Hematopoietic multipotent progenitor cell treated with erythropoietin and hydrocortisone succinate and interleukin-3 and kit ligand, for 17 days (in vitro differentiated cells): Measurements from ENCODE around the gene PSAP.

Experiments
- DNase-seq: peaks from one replicate; pipeline ENCODE4 v3.0.0-alpha.2; 2015; ENCODE audit warnings: low spot score

PSAP gene

DNA sequence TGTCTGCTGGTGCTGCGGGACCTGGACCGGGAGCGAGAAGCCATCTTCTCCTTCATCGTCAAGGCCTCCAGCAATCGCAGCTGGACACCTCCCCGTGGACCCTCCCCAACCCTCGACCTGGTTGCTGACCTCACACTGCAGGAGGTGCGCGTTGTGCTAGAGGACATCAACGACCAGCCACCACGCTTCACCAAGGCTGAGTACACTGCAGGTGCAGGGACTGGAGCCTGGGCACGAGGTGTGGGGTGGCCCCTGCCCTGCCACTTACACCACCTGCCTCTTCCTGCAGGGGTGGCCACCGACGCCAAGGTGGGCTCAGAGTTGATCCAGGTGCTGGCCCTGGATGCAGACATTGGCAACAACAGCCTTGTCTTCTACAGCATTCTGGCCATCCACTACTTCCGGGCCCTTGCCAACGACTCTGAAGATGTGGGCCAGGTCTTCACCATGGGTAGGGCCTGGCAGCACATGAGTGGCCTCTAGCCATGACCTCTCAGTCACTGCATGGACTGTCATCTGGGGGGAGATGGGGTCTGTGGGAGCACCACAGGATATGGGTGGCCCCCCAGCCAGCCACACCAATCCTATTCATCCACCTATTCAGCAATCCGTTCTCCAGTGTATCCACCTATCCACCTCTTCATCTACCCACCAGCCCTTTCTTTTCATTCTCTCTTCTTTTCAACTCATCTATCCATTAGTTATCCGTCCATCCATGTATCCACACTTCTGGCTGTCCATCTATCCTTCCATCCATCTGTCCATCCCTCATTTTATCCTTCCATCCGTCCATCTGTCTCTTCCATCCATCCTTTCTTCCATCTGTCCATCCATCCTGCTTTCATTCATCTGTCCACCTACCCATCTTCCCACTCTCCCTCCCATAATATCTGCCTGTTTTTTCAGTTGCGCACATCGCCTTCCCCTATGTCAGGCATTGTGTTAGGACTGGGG, 43.2 kb downstream of the PSAP start:
- no peak for DNase-seq

DNA sequence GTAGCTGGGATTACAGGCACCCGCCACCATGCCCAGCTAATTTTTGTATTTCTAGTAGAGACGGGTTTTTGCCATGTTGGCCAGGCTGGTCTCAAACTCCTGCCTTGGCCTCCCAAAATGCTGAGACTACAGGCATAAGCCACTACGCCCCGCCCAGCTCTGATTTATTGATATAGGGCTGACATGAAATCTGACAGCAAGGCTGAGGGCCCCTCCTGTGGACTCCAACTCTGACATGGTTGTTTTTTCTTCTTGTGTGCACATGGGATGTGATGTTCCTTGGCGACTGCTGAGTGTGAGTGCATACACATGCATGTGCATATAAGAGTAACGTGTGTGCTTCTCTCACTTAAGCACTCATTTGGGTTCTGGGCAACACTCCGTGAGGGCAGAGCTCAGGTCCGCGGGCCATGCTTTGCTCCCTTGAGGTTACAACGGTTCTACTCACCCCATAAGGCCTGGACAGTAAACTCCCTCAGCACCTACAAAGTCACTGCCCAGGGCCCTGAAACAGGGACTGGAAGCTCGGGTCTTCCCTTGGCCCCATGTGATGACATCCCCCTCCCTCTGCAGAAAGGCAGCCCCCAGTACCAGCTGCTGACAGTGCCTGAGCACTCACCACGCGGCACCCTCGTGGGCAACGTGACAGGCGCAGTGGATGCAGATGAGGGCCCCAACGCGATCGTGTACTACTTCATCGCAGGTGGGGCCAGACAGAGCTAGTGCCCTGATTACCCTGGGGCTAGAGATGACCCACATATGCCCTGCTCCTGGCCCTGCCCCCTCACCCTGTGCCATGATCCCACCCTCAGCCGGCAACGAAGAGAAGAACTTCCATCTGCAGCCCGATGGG, 44.1 kb downstream of the PSAP start:
- no peak for DNase-seq

DNA sequence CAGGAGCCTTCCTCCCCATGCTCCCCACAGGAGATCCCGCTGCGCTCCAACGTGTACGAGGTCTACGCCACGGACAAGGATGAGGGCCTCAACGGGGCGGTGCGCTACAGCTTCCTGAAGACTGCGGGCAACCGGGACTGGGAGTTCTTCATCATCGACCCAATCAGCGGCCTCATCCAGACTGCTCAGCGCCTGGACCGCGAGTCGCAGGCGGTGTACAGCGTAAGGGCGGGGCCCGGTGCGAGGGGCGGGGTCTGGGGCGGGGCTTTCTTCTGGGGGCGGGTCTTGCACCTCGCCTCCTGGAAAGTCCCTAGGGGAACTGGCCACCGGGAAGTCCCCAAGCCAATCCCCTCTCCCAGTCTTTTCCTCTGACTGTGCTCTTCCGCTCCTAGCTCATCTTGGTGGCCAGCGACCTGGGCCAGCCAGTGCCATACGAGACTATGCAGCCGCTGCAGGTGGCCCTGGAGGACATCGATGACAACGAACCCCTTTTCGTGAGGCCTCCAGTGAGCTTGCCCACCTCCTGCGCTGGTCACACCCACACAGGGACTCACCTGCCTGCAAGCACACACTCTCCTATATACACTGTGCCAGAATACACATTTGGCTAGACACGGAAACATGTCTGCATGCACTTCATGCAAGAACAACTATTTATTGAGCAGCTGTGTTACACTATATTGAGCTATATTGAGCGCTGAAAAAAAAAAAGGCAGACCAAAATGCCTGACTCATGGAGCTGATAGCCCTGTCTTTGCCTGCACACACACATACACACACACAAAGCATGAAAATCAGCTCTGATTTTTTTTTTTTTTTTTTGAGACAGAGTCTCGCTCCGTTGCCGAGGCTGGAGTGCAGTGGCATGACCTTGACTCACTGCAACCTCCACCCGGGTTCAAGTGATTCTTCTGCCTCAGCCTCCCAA, 45.0 kb downstream of the PSAP start:
- peak; percentile 27 for DNase-seq

DNA sequence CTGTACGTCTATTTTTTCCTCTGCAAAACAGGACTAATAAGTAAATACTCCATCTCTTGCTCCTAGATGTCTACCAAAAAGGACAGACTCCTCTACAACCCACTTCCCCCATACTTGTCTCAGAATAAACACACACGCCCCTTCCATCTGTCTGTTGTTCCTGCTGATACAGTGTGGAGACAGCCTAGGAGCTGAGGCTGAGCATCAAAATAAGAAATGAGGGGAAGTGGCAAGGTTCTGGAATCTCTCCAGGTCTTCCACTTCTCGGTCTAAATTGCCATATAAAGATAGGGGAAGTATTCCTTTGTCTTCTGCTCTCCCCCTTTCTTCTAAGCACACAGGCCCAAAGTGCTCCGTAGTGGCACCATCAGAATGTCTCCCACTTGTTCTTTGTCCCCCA, 47.0 kb downstream of the PSAP start:
- DNase-seq, result no peak

DNA sequence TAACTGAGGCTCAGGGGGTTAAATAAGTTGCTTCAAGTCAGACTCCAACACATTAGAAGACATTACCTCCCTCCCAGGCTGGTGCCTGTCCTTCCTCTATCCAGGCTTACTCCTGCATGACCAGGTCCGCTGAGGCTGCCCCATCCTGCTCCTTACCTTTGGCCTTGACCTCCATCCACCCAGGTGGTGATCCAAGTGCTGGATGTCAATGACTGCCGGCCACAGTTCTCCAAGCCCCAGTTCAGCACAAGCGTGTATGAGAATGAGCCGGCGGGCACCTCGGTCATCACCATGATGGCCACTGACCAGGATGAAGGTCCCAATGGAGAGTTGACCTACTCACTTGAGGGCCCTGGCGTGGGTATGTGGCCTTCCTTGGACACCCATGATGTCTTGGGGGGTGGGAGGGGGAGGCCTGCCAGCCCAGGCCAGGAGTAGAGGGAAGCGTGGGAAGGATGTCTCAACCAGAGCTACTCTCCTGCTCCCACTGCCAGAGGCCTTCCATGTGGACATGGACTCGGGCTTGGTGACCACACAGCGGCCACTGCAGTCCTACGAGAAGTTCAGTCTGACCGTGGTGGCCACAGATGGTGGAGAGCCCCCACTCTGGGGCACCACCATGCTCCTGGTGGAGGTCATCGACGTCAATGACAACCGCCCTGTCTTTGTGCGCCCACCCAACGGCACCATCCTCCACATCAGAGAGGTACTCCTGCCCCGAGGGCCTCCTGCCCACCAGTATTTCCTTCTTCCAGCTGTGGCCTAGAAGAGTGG, 48.1 kb downstream of the PSAP start:
- DNase-seq, result no peak

DNA sequence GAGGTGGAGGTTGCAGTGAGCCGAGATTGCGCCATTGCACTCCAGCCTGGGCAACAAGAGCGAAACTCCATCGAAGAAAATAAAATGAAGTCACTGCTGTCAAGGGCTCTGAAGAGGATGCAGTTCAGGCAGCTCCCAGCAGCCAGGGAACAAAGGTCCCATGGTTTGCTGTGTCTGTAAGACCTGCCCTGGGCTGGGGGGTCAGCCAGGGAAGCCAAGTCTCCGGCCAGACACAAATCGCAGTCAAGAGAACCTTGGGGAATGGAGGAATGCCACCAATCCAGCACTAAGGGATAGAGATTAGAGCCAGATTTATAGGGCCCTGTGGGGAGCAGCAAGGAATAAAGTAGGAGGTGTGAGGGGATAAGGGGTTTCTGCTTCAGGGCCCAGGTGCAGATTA, 48.8 kb downstream of the PSAP start:
- no peak for DNase-seq

DNA sequence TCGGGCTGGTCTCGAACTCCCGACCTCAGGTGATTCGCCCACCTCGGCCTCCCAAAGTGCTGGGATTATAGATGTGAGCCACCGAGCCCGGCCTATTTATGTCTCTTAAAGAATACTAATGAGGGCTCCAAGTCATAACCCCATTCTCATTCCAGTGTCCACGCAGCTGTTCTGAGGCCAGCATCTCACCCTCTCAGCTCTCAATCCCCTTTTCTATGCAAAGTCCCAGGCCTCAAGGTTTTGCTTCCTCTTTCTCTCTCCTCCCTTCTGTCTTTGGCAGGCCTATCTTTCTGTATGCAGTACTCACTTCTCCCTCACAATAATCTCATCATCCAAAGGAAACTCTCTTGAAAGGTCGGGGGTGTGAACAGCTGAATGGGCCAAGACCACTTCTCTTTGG, 49.7 kb downstream of the PSAP start:
- no peak for DNase-seq

DNA sequence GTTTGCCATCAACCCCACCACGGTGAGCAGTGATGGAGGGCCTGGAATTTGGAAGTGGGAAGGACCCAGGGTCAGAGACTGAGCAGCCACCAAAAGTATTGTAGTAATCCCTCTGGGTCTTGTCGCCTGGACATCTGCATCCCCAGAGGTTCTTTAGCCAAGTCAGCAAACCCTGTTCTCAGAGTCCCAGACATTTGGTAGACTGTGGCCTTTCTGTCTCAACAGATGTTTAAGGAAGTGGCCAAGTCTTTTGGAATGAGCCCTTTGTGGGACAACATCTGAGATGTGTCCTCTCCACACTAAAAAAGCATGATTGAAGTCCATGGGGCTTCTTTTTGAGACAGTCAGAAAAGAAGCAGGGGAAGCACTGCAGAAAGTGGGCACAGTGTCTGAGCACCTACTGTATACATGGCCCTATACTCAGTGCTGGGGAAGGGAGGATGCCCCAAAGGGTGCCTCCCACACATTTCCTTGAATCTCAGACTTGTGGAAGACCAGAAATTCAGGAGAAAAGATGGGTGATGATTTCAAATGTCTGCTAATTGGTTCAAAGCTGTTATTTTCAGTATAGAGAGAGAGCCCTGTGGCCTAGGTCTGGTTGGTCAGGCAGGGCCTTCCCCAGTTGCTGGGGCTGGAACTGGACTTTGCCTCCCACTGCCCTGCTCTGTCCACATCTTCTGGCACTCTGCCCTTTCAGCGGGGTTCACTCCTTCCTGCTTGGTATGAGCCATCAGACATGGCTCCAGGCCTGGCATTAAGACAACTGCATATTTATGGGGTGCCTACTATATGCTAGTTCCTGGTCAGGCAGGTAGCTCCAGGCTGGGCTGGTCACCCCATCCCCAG, 51.2 kb downstream of the PSAP start:
- no peak for DNase-seq

DNA sequence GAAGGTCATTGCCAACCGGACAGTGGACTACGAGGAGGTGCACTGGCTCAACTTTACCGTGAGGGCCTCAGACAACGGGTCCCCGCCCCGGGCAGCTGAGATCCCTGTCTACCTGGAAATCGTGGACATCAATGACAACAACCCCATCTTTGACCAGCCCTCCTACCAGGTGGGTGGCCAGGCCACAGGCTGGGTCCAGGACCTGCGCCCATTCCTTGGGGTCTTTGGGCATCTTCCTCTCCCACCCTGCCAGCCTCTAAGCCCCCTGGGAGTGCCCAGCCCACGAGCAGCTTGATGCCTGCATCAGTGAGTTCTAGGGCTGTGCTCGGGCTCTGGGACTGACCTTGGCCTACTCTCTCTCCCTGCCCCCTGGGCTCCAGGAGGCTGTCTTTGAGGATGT, 51.9 kb downstream of the PSAP start:
- DNase-seq, result no peak

DNA sequence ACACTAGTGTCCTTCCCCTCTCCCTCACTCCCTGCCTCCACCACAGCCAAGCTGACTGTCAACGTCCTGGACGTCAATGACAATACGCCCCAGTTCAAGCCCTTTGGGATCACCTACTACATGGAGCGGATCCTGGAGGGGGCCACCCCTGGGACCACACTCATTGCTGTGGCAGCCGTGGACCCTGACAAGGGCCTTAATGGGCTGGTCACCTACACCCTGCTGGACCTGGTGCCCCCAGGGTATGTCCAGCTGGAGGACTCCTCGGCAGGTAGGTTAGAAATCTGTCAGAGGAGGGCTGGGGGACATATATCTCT, 52.8 kb downstream of the PSAP start:
- DNase-seq, result no peak

DNA sequence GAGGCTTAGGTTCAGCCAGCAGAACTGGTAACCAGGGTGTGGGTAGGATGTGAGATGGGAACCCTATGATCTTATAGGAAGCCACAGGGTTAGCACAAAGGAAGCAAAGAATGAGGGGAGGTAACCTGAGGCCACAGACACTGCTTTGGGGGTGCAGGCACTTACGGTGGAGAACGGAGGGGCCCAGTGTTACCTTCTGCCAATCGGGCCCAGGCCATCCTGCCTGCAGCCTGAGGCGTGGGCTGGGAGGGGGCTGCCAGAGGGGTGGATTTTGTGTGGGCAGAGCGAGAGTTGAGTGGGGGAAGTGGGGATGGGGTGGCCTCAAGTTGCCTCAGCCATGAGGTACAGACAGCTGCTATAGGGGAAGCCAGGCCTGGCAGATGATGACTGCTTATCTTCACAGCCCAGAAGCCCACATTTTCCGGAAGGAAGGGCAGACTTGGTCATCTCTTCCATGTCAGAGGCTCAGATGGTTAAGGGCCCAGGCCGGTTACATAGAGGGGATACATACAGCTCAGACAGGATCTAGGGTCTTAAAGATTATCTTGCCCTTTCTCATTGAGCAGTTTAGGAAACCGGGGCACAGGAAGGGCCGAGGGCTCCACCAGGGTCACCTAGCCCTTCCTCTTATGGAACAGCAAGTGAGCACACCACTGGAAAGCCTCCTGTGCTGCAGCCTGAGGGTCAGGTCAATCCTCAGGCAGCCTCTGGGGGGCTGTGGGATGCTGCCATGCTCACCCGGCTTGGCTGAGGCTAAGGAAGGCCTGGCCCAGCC, 53.3 kb downstream of the PSAP start:
- peak; percentile 33 for DNase-seq

DNA sequence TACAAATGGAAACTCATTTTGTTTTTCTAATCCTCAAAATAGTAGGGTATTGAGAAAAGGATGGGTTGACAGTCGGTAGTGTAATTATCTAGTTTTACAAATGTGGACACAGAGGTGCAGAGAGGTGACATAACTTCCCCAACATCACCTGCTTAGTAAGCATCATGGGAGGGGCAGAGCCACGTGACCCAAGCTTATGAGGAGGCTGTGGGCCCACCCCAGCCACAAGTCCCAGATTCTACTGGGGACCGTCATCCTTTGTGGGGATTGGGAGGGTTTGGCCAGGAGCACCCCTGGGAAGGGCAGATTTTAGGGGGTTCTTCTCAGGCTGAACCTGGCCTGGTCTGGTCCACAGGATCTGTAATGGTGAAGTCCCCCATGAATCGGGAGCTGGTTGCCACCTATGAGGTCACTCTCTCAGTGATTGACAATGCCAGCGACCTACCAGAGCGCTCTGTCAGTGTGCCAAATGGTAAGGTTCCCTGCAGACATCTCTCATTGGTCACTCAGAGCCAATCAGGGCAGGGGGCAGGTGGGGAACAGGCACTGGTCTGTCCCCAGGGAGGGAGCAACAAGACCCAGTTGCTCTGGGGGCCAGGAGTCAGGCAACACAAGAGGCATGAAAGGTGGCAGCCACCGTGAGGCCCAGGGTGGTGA, 54.2 kb downstream of the PSAP start:
- no peak for DNase-seq

DNA sequence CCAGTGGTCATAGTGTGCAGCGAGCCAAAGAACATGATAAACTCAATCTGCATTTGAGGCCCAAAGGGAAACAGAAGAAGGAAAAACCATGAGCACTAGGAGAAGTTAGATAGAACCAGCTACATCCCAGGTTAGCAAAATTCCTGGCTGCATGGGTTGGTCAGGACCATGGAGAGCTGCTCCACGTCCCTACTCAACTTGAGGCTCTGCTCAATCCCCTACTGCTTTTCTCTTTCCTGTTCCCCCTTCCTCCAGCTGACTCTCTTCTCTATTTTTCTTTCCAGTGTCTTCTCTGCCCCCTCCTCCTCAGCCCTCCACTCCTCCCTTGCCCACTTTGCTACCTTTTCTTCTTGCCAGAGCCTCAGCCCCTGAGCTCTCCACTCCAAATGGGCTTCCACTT, 55.8 kb downstream of the PSAP start:
- DNase-seq, result no peak

DNA sequence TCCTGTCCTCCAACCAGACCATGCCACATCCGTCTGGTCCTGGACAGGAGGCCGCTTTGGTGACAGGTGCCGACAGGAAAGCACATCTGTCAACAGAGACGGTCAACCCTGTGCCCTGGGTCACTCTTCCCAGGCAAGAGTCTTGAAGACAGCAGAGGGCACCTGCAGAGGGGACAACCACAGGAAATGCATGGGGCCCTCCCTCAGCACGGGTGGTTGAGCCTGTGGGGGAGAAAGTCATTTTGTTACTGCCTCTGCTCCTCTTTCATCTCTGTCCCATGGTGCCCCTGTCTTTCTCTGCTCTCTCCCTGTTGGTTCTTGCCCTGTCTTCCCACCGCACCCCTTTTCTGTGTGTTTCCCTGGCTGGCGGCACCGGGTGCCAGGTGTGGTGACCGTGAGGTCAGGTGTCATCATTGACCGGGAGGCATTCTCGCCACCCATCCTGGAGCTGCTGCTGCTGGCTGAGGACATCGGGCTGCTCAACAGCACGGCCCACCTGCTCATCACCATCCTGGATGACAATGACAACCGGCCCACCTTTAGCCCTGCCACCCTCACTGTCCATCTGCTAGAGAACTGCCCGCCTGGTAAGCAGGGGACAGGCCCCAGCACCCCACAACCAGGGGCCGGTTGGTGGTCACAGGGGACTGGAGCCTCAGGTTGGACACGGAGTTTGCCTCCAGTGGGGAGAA, 60.2 kb downstream of the PSAP start:
- DNase-seq, result no peak

DNA sequence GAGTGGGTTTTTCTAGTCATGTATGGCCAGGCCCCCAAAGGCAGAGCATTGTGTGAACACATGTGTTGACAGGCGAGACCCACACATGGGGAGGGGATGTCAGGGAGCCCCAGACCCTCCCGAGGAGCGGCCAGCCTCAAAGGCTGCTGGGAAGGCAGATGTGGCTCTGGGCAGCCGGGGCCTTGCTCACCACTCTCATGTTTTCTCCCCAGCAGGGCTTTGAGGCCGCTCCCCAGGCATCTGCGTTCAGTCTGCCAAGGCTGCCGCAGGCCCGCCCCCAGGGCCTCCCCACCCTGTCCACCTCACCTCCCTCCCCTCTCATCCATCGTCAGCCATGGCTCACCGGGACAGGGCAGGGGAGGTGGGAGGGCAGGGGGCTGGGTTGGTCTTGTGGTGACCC, 61.2 kb downstream of the PSAP start:
- DNase-seq, result no peak

DNA sequence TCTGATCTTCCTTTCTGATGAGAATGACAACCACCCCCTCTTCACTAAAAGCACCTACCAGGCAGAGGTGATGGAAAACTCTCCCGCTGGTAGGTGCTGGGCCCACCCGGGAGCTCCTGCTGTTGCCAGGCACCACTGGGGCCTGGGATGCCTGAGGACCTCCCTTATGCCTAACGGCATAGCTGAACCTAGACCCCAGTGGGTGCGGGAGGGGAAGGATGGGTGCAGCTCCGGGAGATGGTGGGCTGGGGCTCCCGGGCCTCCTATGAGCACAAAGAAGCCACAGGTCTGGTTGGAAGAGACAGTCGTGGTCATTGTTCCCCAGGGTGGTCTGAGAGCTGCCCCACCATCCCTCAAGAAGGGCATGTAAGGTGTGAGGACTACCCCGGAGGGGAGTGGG, 62.1 kb downstream of the PSAP start:
- DNase-seq, result no peak

DNA sequence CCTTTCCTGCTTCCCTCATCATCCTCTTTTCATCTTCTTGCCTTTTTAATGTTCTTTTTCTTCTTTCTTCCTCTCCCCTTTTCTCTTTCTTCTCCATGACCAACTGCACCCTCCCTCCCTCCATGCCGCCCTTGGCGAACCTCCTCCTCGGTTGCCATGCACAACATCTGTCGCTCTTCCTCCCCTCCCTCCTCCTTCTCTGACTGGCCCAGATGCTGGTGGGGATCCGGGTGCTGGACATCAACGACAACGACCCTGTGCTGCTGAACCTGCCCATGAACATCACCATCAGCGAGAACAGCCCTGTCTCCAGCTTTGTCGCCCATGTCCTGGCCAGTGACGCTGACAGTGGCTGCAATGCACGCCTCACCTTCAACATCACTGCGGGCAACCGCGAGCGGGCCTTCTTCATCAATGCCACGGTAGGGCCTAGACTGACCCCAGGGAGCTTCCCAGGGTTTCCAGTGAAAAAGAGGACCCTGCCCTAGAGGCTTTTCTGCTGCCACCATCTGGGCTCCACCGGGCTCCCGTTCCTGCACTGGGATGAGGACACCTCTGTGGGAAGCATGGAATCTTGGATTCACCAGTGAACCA, 66.3 kb downstream of the PSAP start:
- DNase-seq, result no peak
